H1 (cell line): ENCODE results near the gene TACC2. TPM values are rescaled to one million over a fixed set of nuclear protein-coding genes. Genes with fewer than 3 reads are reported as not detected.

ENCODE experiments used
- CTCF ChIA-PET: fragments of 300-600 bp; sonication (Branson Sonifier 250); formaldehyde crosslinking; loops from one replicate; lab custom pipeline; 2021; ENCODE audit not compliant: partially characterized antibody; lab: Charles Lee
- POLR2A ChIA-PET: fragments of 300-600 bp; sonication (Branson Sonifier 250); formaldehyde crosslinking; loops from one replicate; lab custom pipeline; 2021; ENCODE audit warnings: inconsistent platforms; ENCODE audit not compliant: partially characterized antibody; lab: Charles Lee
- DNase-seq, 2 experiments: peaks; one replicate each; pipeline versions ENCODE4 v3.0.0 to v3.0.0-alpha.2; 2010 to 2022; ENCODE audit warnings: low spot score in 2 of 2, low read depth in 1 of 2, mixed read lengths in 1 of 2
- FAIRE-seq: peaks from 2 replicates; lab custom pipeline; 2011; peaks lifted over from hg19 to GRCh38; lab: Jason Lieb, UNC
- H2AFZ ChIP-seq: 2 replicates; pipeline ENCODE4 v1.8.1; 2012; ENCODE audit warnings: low read length, inconsistent platforms
- H2AK5ac ChIP-seq: 2 replicates; pipeline ENCODE4 v1.6.1; 2013; ENCODE audit warnings: low read depth, low read length
- H2BK120ac ChIP-seq: replicated peaks from 2 replicates; pipeline ENCODE3; 2013; ENCODE audit warnings: low read depth, low read length, inconsistent platforms
- H2BK12ac ChIP-seq: 2 replicates; pipeline ENCODE4 v1.6.1; 2013; ENCODE audit warnings: low read depth, low read length
- H2BK15ac ChIP-seq: 2 replicates; pipeline ENCODE4 v1.6.1; 2013; ENCODE audit warnings: low read length
- H2BK20ac ChIP-seq: 2 replicates; pipeline ENCODE4 v1.6.1; 2013; ENCODE audit warnings: low read length
- H2BK5ac ChIP-seq: 2 replicates; pipeline ENCODE4 v1.6.1; 2013; ENCODE audit warnings: low read depth, low read length
- H3K14ac ChIP-seq: 2 replicates; pipeline ENCODE4 v1.6.1; 2013; ENCODE audit warnings: inconsistent platforms; ENCODE audit not compliant: insufficient read length
- H3K18ac ChIP-seq: 2 replicates; pipeline ENCODE4 v1.6.1; 2013; ENCODE audit warnings: low read length; ENCODE audit errors: extremely low read depth
- H3K23ac ChIP-seq: 2 replicates; pipeline ENCODE4 v1.6.1; 2013; ENCODE audit warnings: inconsistent platforms; ENCODE audit not compliant: insufficient read length
- H3K23me2 ChIP-seq: 2 replicates; pipeline ENCODE4 v1.6.1; 2013; ENCODE audit warnings: low read depth, low read length
- H3K27ac ChIP-seq: 2 replicates; pipeline ENCODE4 v1.6.1; 2011; ENCODE audit warnings: low read depth, low read length, inconsistent platforms
- H3K27me3 ChIP-seq, 4 experiments: replicated peaks in 1 of 4; 1 replicate in 1 of 4; 2 replicates in 3 of 4; pipeline versions ENCODE4 v1.6.1 to v1.8.1; 2011 to 2013; ENCODE audit warnings: low read length in 3 of 4, mild to moderate bottlenecking in 3 of 4, inconsistent platforms in 2 of 4, mixed read lengths in 2 of 4, moderate library complexity in 1 of 4; ENCODE audit not compliant: control insufficient read depth in 3 of 4, insufficient read depth in 3 of 4; ENCODE audit errors: extremely low read depth in 1 of 4
- H3K36me3 ChIP-seq, 4 experiments: 2 replicates each; pipeline versions ENCODE4 v1.6.1 to v1.8.1; 2011 to 2013; ENCODE audit warnings: mild to moderate bottlenecking in 4 of 4, low read length in 3 of 4, moderate library complexity in 2 of 4, control low read depth in 1 of 4, inconsistent platforms in 1 of 4; ENCODE audit not compliant: insufficient read depth in 4 of 4, control insufficient read depth in 2 of 4
- H3K4ac ChIP-seq: replicated peaks from 2 replicates; pipeline ENCODE3; 2013; ENCODE audit warnings: low read length, low read depth, mixed read lengths, inconsistent platforms; ENCODE audit not compliant: insufficient read length
- H3K4me1 ChIP-seq, 4 experiments: replicated peaks in 1 of 4; 1 replicate in 1 of 4; 2 replicates in 3 of 4; pipeline versions ENCODE4 v1.6.1 to v1.8.1; 2011 to 2013; ENCODE audit warnings: low read length in 3 of 4, inconsistent platforms in 2 of 4, mixed read lengths in 1 of 4; ENCODE audit not compliant: insufficient read depth in 4 of 4, control insufficient read depth in 3 of 4
- H3K4me2 ChIP-seq, 2 experiments: 2 replicates each; pipeline versions ENCODE4 v1.6.1 to v1.8.1; 2011 to 2013; ENCODE audit warnings: low read depth in 2 of 2, low read length in 2 of 2, control low read depth in 1 of 2, inconsistent platforms in 1 of 2, mild to moderate bottlenecking in 1 of 2; ENCODE audit not compliant: insufficient read depth in 1 of 2
- H3K4me3 ChIP-seq, 4 experiments: fragments of 200-600, 300-600 bp in 1 of 4; sonication (generic), shearing (Covaris generic), sonication (Bioruptor Twin) in 1 of 4; 2 replicates each; pipeline versions ENCODE4 v1.5.1 to v1.8.1; 2011 to 2016; ENCODE audit warnings: low read length in 4 of 4, low read depth in 3 of 4, control low read depth in 2 of 4, inconsistent platforms in 2 of 4, mild to moderate bottlenecking in 2 of 4, mixed read lengths in 1 of 4, moderate library complexity in 1 of 4; ENCODE audit not compliant: insufficient read depth in 2 of 4; ENCODE audit errors: extremely low read depth in 1 of 4
- H3K56ac ChIP-seq: replicated peaks from 2 replicates; pipeline ENCODE3; 2013; ENCODE audit warnings: low read depth, mild to moderate bottlenecking, mixed read lengths, low read length, inconsistent platforms; ENCODE audit not compliant: insufficient read length
- H3K79me1 ChIP-seq: 2 replicates; pipeline ENCODE4 v1.6.1; 2013; ENCODE audit warnings: low read depth, low read length, control low read depth
- H3K79me2 ChIP-seq, 2 experiments: 2 replicates each; pipeline versions ENCODE4 v1.6.1 to v1.8.1; 2012 to 2013; ENCODE audit warnings: low read length in 2 of 2, mild to moderate bottlenecking in 2 of 2, inconsistent platforms in 1 of 2; ENCODE audit not compliant: insufficient read depth in 2 of 2, control insufficient read depth in 1 of 2
- H3K9ac ChIP-seq, 4 experiments: replicated peaks in 1 of 4; 1 replicate in 1 of 4; 2 replicates in 3 of 4; pipeline versions ENCODE4 v1.6.1 to v1.8.1; 2011 to 2013; ENCODE audit warnings: low read depth in 3 of 4, low read length in 3 of 4, control low read depth in 2 of 4, mild to moderate bottlenecking in 2 of 4, moderate library complexity in 2 of 4, inconsistent platforms in 1 of 4; ENCODE audit errors: extremely low read depth in 1 of 4
- H3K9me3 ChIP-seq, 2 experiments: 2 replicates each; pipeline versions ENCODE4 v1.6.1 to v1.8.1; 2012 to 2013; ENCODE audit warnings: mild to moderate bottlenecking in 2 of 2, moderate library complexity in 2 of 2, control low read depth in 1 of 2, inconsistent platforms in 1 of 2, low read depth in 1 of 2, low read length in 1 of 2, mixed read lengths in 1 of 2; ENCODE audit not compliant: insufficient read depth in 2 of 2
- H4K20me1 ChIP-seq, 2 experiments: replicated peaks in 1 of 2; 2 replicates each; pipeline versions ENCODE3 to v1.8.1; 2011 to 2013; ENCODE audit warnings: inconsistent platforms in 2 of 2, low read length in 2 of 2, mild to moderate bottlenecking in 1 of 2; ENCODE audit not compliant: insufficient read depth in 2 of 2, control insufficient read depth in 1 of 2
- H4K5ac ChIP-seq: 2 replicates; pipeline ENCODE4 v1.6.1; 2013; ENCODE audit warnings: low read length, low read depth, mixed read lengths, inconsistent platforms; ENCODE audit not compliant: insufficient read length
- H4K8ac ChIP-seq: 2 replicates; pipeline ENCODE4 v1.8.0; 2013; ENCODE audit warnings: mild to moderate bottlenecking, moderate library complexity, low read length, inconsistent platforms; ENCODE audit not compliant: insufficient read depth; ENCODE audit errors: extremely low read depth
- H4K91ac ChIP-seq: replicated peaks from 2 replicates; pipeline ENCODE3; 2013; ENCODE audit warnings: low read length, mixed read lengths, inconsistent platforms; ENCODE audit not compliant: insufficient read length
- BCL11A ChIP-seq, 2 experiments: IDR thresholded peaks; one replicate each; pipeline ENCODE4 v1.6.1; 2011; ENCODE audit warnings: low read depth in 2 of 2, low read length in 2 of 2, mild to moderate bottlenecking in 2 of 2
- CBX8 ChIP-seq: fragments of 300-800, 300-1000 bp; sonication (generic); IDR thresholded peaks from 2 replicates; pipeline ENCODE4 v1.7.1; 2016; ENCODE audit warnings: low read depth, low read length, borderline replicate concordance
- CEBPB ChIP-seq: IDR thresholded peaks from 2 replicates; pipeline ENCODE4 v1.6.1; 2012; ENCODE audit warnings: low read depth, low read length
- EP300 ChIP-seq, 2 experiments: IDR thresholded peaks; 1 replicate in 1 of 2; 2 replicates in 1 of 2; pipeline ENCODE4 v1.6.1; 2011 to 2012; ENCODE audit warnings: low read depth in 2 of 2, low read length in 2 of 2, mild to moderate bottlenecking in 2 of 2, borderline replicate concordance in 1 of 2, inconsistent platforms in 1 of 2, moderate library complexity in 1 of 2
- FOSL1 ChIP-seq: IDR thresholded peaks from 2 replicates; pipeline ENCODE4 v1.6.1; 2011; ENCODE audit warnings: mild to moderate bottlenecking, low read depth, low read length, moderate library complexity; ENCODE audit not compliant: insufficient read depth
- JUN ChIP-seq: IDR thresholded peaks from 2 replicates; pipeline ENCODE4 v1.6.1; 2011; ENCODE audit warnings: low read depth, mild to moderate bottlenecking, improper control_type of control experiment, low read length
- JUND ChIP-seq: IDR thresholded peaks from 2 replicates; pipeline ENCODE4 v1.6.1; 2011; ENCODE audit warnings: mild to moderate bottlenecking, improper control_type of control experiment, low read length
- SIRT6 ChIP-seq: IDR thresholded peaks from one replicate; pipeline ENCODE4 v1.7.1; 2012; ENCODE audit warnings: low read length, inconsistent platforms
- TAF7 ChIP-seq: optimal IDR thresholded peaks from 2 replicates; pipeline ENCODE3; 2011; ENCODE audit warnings: low read depth, mild to moderate bottlenecking, inconsistent platforms, low read length, moderate library complexity, borderline replicate concordance
- TCF12 ChIP-seq: IDR thresholded peaks from 2 replicates; pipeline ENCODE4 v1.6.1; 2011; ENCODE audit warnings: low read depth, mild to moderate bottlenecking, low read length
- WGBS, 2 experiments: shearing (Covaris generic) in 1 of 2; methylation state at CpG; one replicate each; pipeline versions ENCODE4 v1.1.6 to v1.1.7; 2013 to 2015; ENCODE audit warnings: low lambda C conversion rate in 2 of 2, mixed read lengths in 2 of 2, inconsistent platforms in 1 of 2, low coverage in 1 of 2, missing lambda C conversion rate in 1 of 2; ENCODE audit not compliant: insufficient replicate concordance in 2 of 2, insufficient coverage in 1 of 2, insufficient read length in 1 of 2; ENCODE audit errors: extremely low coverage in 1 of 2, missing lambda C conversion rate in 1 of 2; 5-methylcytosine and 5-hydroxymethylcytosine counted together
- polyA plus RNA-seq, 7 experiments: library from polyadenylated mRNA; depleted of rRNA in 3 of 7; stranded (reverse) in 5 of 7; unstranded in 2 of 7; fragments of >200 nt in 5 of 7; fragments of 200-250 nt in 2 of 7; gene quantifications; 1 replicate in 5 of 7; 2 replicates in 1 of 7; 4 replicates in 1 of 7; pipeline versions ENCODE4 v1.2.1 to v1.2.3, GENCODE V29; 2011 to 2013; ENCODE audit warnings: missing spikeins in 2 of 7, mixed read lengths in 2 of 7
- total RNA-seq: library from RNA; stranded (reverse); fragmentation: NEBNext Ultra II Directional; extraction: Animal tissue kit (Norgen Biotek cat#: 25700); gene quantifications from 2 replicates; pipeline ENCODE4 v1.2.1, GENCODE V29; 2021

TACC2 gene
- total and polyA plus RNA-seq, 2 of the 8 experiments (the other 6 are each of a cell fraction or from before 2014, with no cell fraction given) = 21.2 to 46.6 TPM

DNA sequence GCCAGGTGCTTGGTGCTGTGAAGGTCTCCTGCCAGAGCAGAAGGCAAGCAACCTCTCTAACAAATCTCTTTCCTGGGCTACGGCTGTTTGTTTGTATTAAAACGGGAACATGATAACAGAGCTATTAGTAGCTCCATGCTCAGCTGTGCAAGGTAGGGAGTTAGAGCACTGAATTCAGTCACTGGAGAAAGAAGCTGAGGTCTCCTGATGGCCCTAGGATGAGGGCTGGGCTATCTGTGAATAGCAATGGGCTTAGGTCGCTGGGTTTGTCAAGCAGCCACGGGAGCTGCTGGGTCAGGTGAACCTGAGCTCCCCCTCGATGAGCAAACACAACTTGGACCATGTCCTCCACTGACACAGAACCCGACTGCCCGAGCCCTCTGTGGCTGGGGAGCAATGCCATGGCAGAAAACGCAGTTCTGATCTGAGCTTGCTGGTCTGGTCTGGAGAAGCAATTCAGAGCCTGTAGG, 24.4 kb downstream of the TACC2 start:
- Histone ChIP-seq H3K23me2 (no peaks in the 10 kb centered on the region), H3K4me3 (no peak overlapping the region), H3K27me3 (no peaks in the 10 kb centered on the region), H3K18ac (no peak overlapping the region), H4K91ac (no peak overlapping the region), H3K79me1 (no peaks in the 10 kb centered on the region), H3K9me3 (no peaks in the 10 kb centered on the region), H2BK120ac (no peak overlapping the region), H2BK15ac (no peak overlapping the region), H3K79me2 (no peaks in the 10 kb centered on the region), H4K8ac (no peak overlapping the region), H2BK20ac (no peak overlapping the region), H2AK5ac (no peak overlapping the region), H3K14ac (no peak overlapping the region), H3K36me3 (no peaks in the 10 kb centered on the region), H4K5ac (no peak overlapping the region), H2BK12ac (no peak overlapping the region), H2BK5ac (no peak overlapping the region), H3K23ac (no peak overlapping the region), H3K4ac (no peak overlapping the region), H4K20me1 (no peaks in the 10 kb centered on the region), H3K56ac (no peak overlapping the region), H3K9ac (no peak overlapping the region), H3K27ac (no peak overlapping the region), H2AFZ (peak overlapping the region; percentile 28; the same call in 1 of the 2 replicates), H3K4me1 (no peaks in the 10 kb centered on the region), H3K4me2 (no peak overlapping the region)
- ChIA-PET POLR2A (no interaction called here), CTCF (no interaction called here)
- FAIRE-seq (no peak), DNase-seq (no peak)
- 84% methylated on average over 8 of the region's 8 CpGs; no CpG with 5 or more reads in 1 of the 2 experiments for WGBS, 2 experiments
- TF ChIP-seq TAF7 = no peak
- TF ChIP-seq FOSL1 = no peak
- TF ChIP-seq JUND = no peak
- TF ChIP-seq EP300 (IDR thresholded peaks at IDR 0.05; ENCODE audit: borderline replicate concordance in 1 of 2, low read depth in 2 of 2, low read length in 2 of 2) = no peak
- TF ChIP-seq CEBPB = no peak
- TF ChIP-seq SIRT6 = no peak
- TF ChIP-seq TCF12 = no peak
- no peak for TF ChIP-seq BCL11A (IDR thresholded peaks at IDR 0.05; ENCODE audit: low read depth in 2 of 2, low read length in 2 of 2)
- no peak for TF ChIP-seq CBX8
- TF ChIP-seq JUN = no peak
